SK-N-SH (cell line): Measurements from ENCODE around the gene TMEM221. TPM values are rescaled to one million over a fixed set of nuclear protein-coding genes. Genes with fewer than 3 reads are reported as not detected.

ENCODE experiments used
- CTCF ChIA-PET: fragments of 300-600, 350-600 bp; formaldehyde crosslinking; extraction: SDS; loops from one replicate; lab custom pipeline; 2021; lab: Yijun Ruan, JAX
- POLR2A ChIA-PET: fragments of 350-600 bp; sonication (Branson Sonifier 250); formaldehyde crosslinking; extraction: SDS; loops from one replicate; lab custom pipeline; 2020; ENCODE audit warnings: antibody characterized with exemption, inconsistent platforms; lab: Yijun Ruan, JAX
- DNase-seq: peaks from one replicate; pipeline ENCODE4 v3.0.0; 2012
- H2AFZ ChIP-seq: fragments of 200-600 bp; sonication (generic); 2 replicates; pipeline ENCODE4 v1.8.1; 2016; ENCODE audit warnings: antibody characterized with exemption, mild to moderate bottlenecking, low read depth
- H3F3A ChIP-seq: fragments of 200-600 bp; sonication (generic); replicated peaks from 2 replicates; pipeline ENCODE3; 2016; ENCODE audit warnings: antibody characterized with exemption, mild to moderate bottlenecking; ENCODE audit not compliant: insufficient read depth
- H3K27ac ChIP-seq, 2 experiments: fragments of 200-500 bp in 1 of 2; fragments of 200-600 bp in 1 of 2; sonication (Bioruptor generic) in 1 of 2; sonication (generic), shearing (Covaris generic) in 1 of 2; 2 replicates each; pipeline versions ENCODE4 v1.5.1 to v1.6.1; 2014 to 2016; ENCODE audit warnings: low read depth in 2 of 2, inconsistent platforms in 1 of 2, low read length in 1 of 2, mild to moderate bottlenecking in 1 of 2, mixed read lengths in 1 of 2
- H3K27me3 ChIP-seq: fragments of 200-600 bp; sonication (generic), shearing (Covaris generic); 2 replicates; pipeline ENCODE4 v1.6.1; 2016; ENCODE audit warnings: mixed run types; ENCODE audit not compliant: insufficient read depth
- H3K36me3 ChIP-seq, 2 experiments: fragments of 200-500 bp in 1 of 2; fragments of 200-600 bp in 1 of 2; sonication (Bioruptor generic) in 1 of 2; sonication (generic) in 1 of 2; replicated peaks in 1 of 2; 2 replicates each; pipeline versions ENCODE3 to v1.5.1; 2014 to 2016; ENCODE audit warnings: low read length in 1 of 2, mild to moderate bottlenecking in 1 of 2; ENCODE audit not compliant: insufficient read depth in 2 of 2, control insufficient read depth in 1 of 2
- H3K4me1 ChIP-seq, 2 experiments: fragments of 200-500 bp in 1 of 2; fragments of 200-600 bp in 1 of 2; sonication (Bioruptor generic) in 1 of 2; sonication (generic), shearing (Covaris generic) in 1 of 2; 2 replicates each; pipeline versions ENCODE4 v1.5.1 to v1.6.1; 2014 to 2016; ENCODE audit warnings: low read depth in 1 of 2, low read length in 1 of 2, mixed run types in 1 of 2; ENCODE audit not compliant: insufficient read depth in 2 of 2, control insufficient read depth in 1 of 2
- H3K4me2 ChIP-seq: fragments of 200-600 bp; sonication (generic), shearing (Covaris generic); 2 replicates; pipeline ENCODE4 v1.6.1; 2017; ENCODE audit warnings: mixed run types
- H3K4me3 ChIP-seq, 2 experiments: fragments of 200-500 bp in 1 of 2; fragments of 200-600 bp in 1 of 2; sonication (Bioruptor generic) in 1 of 2; sonication (generic), shearing (Covaris generic) in 1 of 2; 2 replicates each; pipeline versions ENCODE4 v1.5.1 to v1.8.1; 2014 to 2016; ENCODE audit warnings: low read depth in 2 of 2, inconsistent platforms in 1 of 2, low read length in 1 of 2, mild to moderate bottlenecking in 1 of 2, mixed read lengths in 1 of 2, moderate library complexity in 1 of 2
- H3K79me2 ChIP-seq: fragments of 200-600 bp; sonication (generic); 2 replicates; pipeline ENCODE4 v1.8.1; 2017; ENCODE audit warnings: mild to moderate bottlenecking; ENCODE audit not compliant: insufficient read depth
- H3K9ac ChIP-seq: fragments of 200-600 bp; sonication (generic); 2 replicates; pipeline ENCODE4 v1.6.1; 2017; ENCODE audit warnings: mixed run types
- H3K9me2 ChIP-seq: fragments of 200-600 bp; sonication (generic); 2 replicates; pipeline ENCODE4 v1.6.1; 2017; ENCODE audit warnings: mixed run types
- H3K9me3 ChIP-seq: fragments of 200-600 bp; sonication (generic); 2 replicates; pipeline ENCODE4 v1.6.1; 2017; ENCODE audit warnings: mixed run types, mild to moderate bottlenecking, moderate library complexity
- H4K20me1 ChIP-seq: fragments of 200-600 bp; sonication (generic); 2 replicates; pipeline ENCODE4 v1.6.1; 2017; ENCODE audit warnings: mild to moderate bottlenecking, mixed run types; ENCODE audit not compliant: insufficient read depth
- CHD2 ChIP-seq: fragments of 150-350 bp; IDR thresholded peaks from 2 replicates; pipeline ENCODE4 v1.6.1; 2018; ENCODE audit warnings: low read length; ENCODE audit not compliant: partially characterized antibody
- EZH2phosphoT487 ChIP-seq: fragments of 200-600 bp; sonication (generic); IDR thresholded peaks from 2 replicates; pipeline ENCODE4 v1.6.1; 2017; ENCODE audit warnings: low read depth, mixed run types, mild to moderate bottlenecking, antibody characterized with exemption, moderate library complexity, borderline replicate concordance
- FOSL2 ChIP-seq: IDR thresholded peaks from 2 replicates; pipeline ENCODE4 v1.4.0; 2012; ENCODE audit warnings: low read depth, mild to moderate bottlenecking, moderate library complexity, borderline replicate concordance
- FOXJ3 ChIP-seq: sonication (generic); formaldehyde crosslinking; IDR thresholded peaks from 2 replicates; pipeline ENCODE4 v1.5.1; 2020; ENCODE audit warnings: mild to moderate bottlenecking, missing genetic modification reagents
- FOXM1 ChIP-seq: IDR thresholded peaks from 2 replicates; pipeline ENCODE4 v1.4.0; 2012; ENCODE audit warnings: low read depth, mild to moderate bottlenecking
- GATA2 ChIP-seq: sonication (generic); formaldehyde crosslinking; IDR thresholded peaks from 2 replicates; pipeline ENCODE4 v1.5.0; 2020; ENCODE audit warnings: mild to moderate bottlenecking, missing genetic modification reagents
- JUND ChIP-seq: IDR thresholded peaks from 2 replicates; pipeline ENCODE4 v1.4.0; 2012
- MXI1 ChIP-seq: IDR thresholded peaks from 2 replicates; pipeline ENCODE4 v1.6.1; 2012; ENCODE audit warnings: mild to moderate bottlenecking, low read depth, low read length, improper control_type of control experiment
- NFIC ChIP-seq: IDR thresholded peaks from 2 replicates; pipeline ENCODE4 v1.4.0; 2012; ENCODE audit warnings: borderline replicate concordance
- RAD21 ChIP-seq: IDR thresholded peaks from 2 replicates; pipeline ENCODE4 v1.6.1; 2012; ENCODE audit warnings: mild to moderate bottlenecking, low read length
- RCOR1 ChIP-seq: fragments of 150-350 bp; IDR thresholded peaks from 2 replicates; pipeline ENCODE4 v1.6.1; 2017; ENCODE audit warnings: antibody characterized with exemption, low read length
- RFX5 ChIP-seq: IDR thresholded peaks from 2 replicates; pipeline ENCODE4 v1.6.1; 2012; ENCODE audit warnings: mild to moderate bottlenecking, improper control_type of control experiment, low read length
- RXRA ChIP-seq: IDR thresholded peaks from 2 replicates; pipeline ENCODE4 v1.4.0; 2012; ENCODE audit warnings: low read depth, mild to moderate bottlenecking, borderline replicate concordance
- SIN3A ChIP-seq: IDR thresholded peaks from 2 replicates; pipeline ENCODE4 v1.6.1; 2012; ENCODE audit warnings: low read depth, mild to moderate bottlenecking, low read length, moderate library complexity, borderline replicate concordance
- SMC3 ChIP-seq: IDR thresholded peaks from 2 replicates; pipeline ENCODE4 v1.6.1; 2012; ENCODE audit warnings: low read depth, low read length, improper control_type of control experiment
- TCF12 ChIP-seq: IDR thresholded peaks from 2 replicates; pipeline ENCODE4 v1.4.0; 2012
- TEAD4 ChIP-seq: IDR thresholded peaks from 2 replicates; pipeline ENCODE4 v1.4.0; 2012; ENCODE audit warnings: mild to moderate bottlenecking, borderline replicate concordance; ENCODE audit not compliant: insufficient read depth
- YY1 ChIP-seq: IDR thresholded peaks from 2 replicates; pipeline ENCODE4 v1.4.0; 2012; ENCODE audit warnings: low read depth, mild to moderate bottlenecking
- WGBS: methylation state at CpG from one replicate; pipeline ENCODE4 v1.1.6; 2017; ENCODE audit warnings: low lambda C conversion rate; 5-methylcytosine and 5-hydroxymethylcytosine counted together
- polyA plus RNA-seq, 3 experiments: library from polyadenylated mRNA; depleted of rRNA; stranded (reverse); fragments of >200 nt; gene quantifications; 2 replicates each; pipeline ENCODE4 v1.2.3, GENCODE V29; 2012
- TF ChIP-seq, protein P1 (sequence below): IDR thresholded peaks from 2 replicates; pipeline ENCODE4 v1.4.0; 2012; ENCODE audit warnings: low read depth, borderline replicate concordance
- TF ChIP-seq, protein P2 (sequence below): fragments of 200-600 bp; sonication (generic); IDR thresholded peaks from 2 replicates; pipeline ENCODE4 v1.6.1; 2017; ENCODE audit warnings: antibody characterized with exemption, mild to moderate bottlenecking, moderate library complexity
- TF ChIP-seq, protein P3 (sequence below): fragments of 150-350 bp; IDR thresholded peaks from 2 replicates; pipeline ENCODE4 v1.6.1; 2017; ENCODE audit warnings: antibody characterized with exemption, low read length, low read depth, borderline replicate concordance
- TF ChIP-seq, protein P4 (sequence below): IDR thresholded peaks from 2 replicates; pipeline ENCODE4 v1.4.0; 2012; ENCODE audit warnings: low read depth, borderline replicate concordance
- TF ChIP-seq, protein P5 (sequence below): fragments of 150-350 bp; IDR thresholded peaks from 2 replicates; pipeline ENCODE4 v1.6.1; 2016; ENCODE audit warnings: mild to moderate bottlenecking, low read depth, low read length

TMEM221 gene
- polyA plus RNA-seq, 1 of the 3 experiments (the other 2 are of a cell fraction) = 0.62 TPM

DNA sequence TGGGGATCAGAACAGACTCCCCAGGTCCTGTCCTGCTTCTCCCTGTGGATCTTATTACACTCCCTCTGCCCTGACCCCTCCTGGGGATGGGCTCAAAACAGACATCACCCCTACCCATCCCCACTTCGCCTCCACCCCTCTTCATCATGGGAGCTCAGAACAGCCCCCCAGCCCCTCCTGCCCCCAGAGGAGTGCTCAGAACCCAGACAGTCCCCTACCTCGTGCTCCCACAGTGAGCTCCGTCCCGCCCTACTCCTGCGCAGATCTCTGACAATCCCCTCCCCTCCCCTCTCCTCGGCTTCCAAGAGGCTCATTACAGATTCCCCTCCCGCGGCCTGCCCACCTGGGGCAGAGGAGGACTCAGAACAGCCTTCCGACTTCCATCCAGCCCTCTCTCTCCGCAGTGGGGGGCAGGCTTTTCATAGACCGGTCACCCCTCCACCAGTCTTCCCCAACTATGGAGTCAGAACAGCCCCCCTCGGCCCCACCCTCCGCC is 6.2 kb upstream of the TMEM221 start:
- H3F3A ChIP-seq = no peaks in the 10 kb centered on the region
- no peaks in the 10 kb centered on the region for H3K9me3 ChIP-seq
- no peak for TF ChIP-seq RXRA
- TF ChIP-seq TCF12 = no peak
- TF ChIP-seq YY1 = no peak
- TF ChIP-seq FOXJ3 (CRISPR knock-in tag) = no peak
- TF ChIP-seq RAD21 = no peak
- TF ChIP-seq, protein P1, sequence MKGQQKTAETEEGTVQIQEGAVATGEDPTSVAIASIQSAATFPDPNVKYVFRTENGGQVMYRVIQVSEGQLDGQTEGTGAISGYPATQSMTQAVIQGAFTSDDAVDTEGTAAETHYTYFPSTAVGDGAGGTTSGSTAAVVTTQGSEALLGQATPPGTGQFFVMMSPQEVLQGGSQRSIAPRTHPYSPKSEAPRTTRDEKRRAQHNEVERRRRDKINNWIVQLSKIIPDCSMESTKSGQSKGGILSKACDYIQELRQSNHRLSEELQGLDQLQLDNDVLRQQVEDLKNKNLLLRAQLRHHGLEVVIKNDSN = no peak
- no peak for TF ChIP-seq FOSL2
- TF ChIP-seq SIN3A = no peak
- POLR2A ChIA-PET = no interaction called here
- H3K4me1 ChIP-seq = no peaks in the 10 kb centered on the region; a peak in 1 of 4 replicates
- no peaks in the 10 kb centered on the region for H3K36me3 ChIP-seq
- H3K79me2 ChIP-seq = no peaks in the 10 kb centered on the region
- no peak overlapping the region for H3K4me2 ChIP-seq
- H3K27ac ChIP-seq = no peak overlapping the region
- CTCF ChIA-PET = interaction anchor here (0.9 to 1.5 kb wide), 11 partner anchors 11 to 404 kb away, joined by 3 to 14 read pairs (median 3); no protein-coding TSS in a partner anchor
- peaks cover 28% of the 10 kb centered on the region for H3K27me3 ChIP-seq
- no peak overlapping the region for H3K9ac ChIP-seq
- no peaks in the 10 kb centered on the region for H4K20me1 ChIP-seq
- H3K4me3 ChIP-seq = no peak overlapping the region
- no peak overlapping the region for H2AFZ ChIP-seq
- DNase-seq = peak; percentile 52
- WGBS = 6% methylated on average over 11 of the region's 13 CpGs
- no peaks in the 10 kb centered on the region for H3K9me2 ChIP-seq

DNA sequence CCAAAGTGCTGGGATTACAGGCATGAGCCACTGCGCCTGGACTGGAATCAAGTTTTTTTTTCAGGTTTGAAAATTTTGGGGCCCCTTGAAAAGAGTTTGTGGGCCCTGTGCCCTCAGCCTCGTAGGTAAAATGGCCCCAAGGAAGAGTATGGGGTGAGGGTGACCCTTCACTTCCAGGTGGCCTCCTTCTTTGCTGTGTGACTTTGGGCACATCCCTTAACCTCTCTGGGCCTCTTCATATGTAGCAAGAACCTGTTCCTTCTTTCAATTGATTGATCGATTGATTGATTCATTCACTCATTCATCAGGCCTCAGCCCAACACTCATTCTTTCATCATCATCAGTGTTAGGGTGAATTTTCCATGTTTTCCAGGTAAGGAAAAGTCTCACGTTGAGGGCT is 3.4 kb upstream of the TMEM221 start:
- peaks cover 20% of the 10 kb centered on the region for H3K27me3 ChIP-seq
- WGBS = 75% methylated on average over 4 of the region's 4 CpGs
- no peaks in the 10 kb centered on the region; a peak in 1 of 4 replicates for H3K4me1 ChIP-seq
- no peaks in the 10 kb centered on the region for H3K9me2 ChIP-seq
- no peak overlapping the region for H3K27ac ChIP-seq
- no peak overlapping the region for H3K4me2 ChIP-seq
- ChIA-PET POLR2A (no interaction called here), CTCF (interaction anchor here (1.0 to 1.4 kb wide), 3 partner anchors 14 to 122 kb away, joined by 3 read pairs; no protein-coding TSS in a partner anchor)
- no peaks in the 10 kb centered on the region for H3K79me2 ChIP-seq
- no peak overlapping the region for H3K4me3 ChIP-seq
- H3K9ac ChIP-seq = no peak overlapping the region
- H2AFZ ChIP-seq = no peak overlapping the region
- no peaks in the 10 kb centered on the region for H3F3A ChIP-seq
- H3K36me3 ChIP-seq = no peaks in the 10 kb centered on the region
- H3K9me3 ChIP-seq = no peaks in the 10 kb centered on the region
- H4K20me1 ChIP-seq = no peaks in the 10 kb centered on the region
- DNase-seq = no peak
- no peak for TF ChIP-seq TEAD4
- no peak for TF ChIP-seq FOSL2
- TF ChIP-seq RCOR1 = no peak
- TF ChIP-seq, protein P2, sequence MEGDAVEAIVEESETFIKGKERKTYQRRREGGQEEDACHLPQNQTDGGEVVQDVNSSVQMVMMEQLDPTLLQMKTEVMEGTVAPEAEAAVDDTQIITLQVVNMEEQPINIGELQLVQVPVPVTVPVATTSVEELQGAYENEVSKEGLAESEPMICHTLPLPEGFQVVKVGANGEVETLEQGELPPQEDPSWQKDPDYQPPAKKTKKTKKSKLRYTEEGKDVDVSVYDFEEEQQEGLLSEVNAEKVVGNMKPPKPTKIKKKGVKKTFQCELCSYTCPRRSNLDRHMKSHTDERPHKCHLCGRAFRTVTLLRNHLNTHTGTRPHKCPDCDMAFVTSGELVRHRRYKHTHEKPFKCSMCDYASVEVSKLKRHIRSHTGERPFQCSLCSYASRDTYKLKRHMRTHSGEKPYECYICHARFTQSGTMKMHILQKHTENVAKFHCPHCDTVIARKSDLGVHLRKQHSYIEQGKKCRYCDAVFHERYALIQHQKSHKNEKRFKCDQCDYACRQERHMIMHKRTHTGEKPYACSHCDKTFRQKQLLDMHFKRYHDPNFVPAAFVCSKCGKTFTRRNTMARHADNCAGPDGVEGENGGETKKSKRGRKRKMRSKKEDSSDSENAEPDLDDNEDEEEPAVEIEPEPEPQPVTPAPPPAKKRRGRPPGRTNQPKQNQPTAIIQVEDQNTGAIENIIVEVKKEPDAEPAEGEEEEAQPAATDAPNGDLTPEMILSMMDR = no peak
- TF ChIP-seq FOXM1 = no peak
- TF ChIP-seq JUND = no peak
- TF ChIP-seq SMC3 = no peak
- TF ChIP-seq, protein P3, sequence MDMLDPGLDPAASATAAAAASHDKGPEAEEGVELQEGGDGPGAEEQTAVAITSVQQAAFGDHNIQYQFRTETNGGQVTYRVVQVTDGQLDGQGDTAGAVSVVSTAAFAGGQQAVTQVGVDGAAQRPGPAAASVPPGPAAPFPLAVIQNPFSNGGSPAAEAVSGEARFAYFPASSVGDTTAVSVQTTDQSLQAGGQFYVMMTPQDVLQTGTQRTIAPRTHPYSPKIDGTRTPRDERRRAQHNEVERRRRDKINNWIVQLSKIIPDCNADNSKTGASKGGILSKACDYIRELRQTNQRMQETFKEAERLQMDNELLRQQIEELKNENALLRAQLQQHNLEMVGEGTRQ = no peak
- TF ChIP-seq NFIC = no peak
- TF ChIP-seq EZH2phosphoT487 = no peak
- TF ChIP-seq RXRA = no peak
- TF ChIP-seq TCF12 = no peak
- no peak for TF ChIP-seq MXI1
- no peak for TF ChIP-seq RFX5
- TF ChIP-seq GATA2 (CRISPR knock-in tag) = no peak
- TF ChIP-seq, protein P4, sequence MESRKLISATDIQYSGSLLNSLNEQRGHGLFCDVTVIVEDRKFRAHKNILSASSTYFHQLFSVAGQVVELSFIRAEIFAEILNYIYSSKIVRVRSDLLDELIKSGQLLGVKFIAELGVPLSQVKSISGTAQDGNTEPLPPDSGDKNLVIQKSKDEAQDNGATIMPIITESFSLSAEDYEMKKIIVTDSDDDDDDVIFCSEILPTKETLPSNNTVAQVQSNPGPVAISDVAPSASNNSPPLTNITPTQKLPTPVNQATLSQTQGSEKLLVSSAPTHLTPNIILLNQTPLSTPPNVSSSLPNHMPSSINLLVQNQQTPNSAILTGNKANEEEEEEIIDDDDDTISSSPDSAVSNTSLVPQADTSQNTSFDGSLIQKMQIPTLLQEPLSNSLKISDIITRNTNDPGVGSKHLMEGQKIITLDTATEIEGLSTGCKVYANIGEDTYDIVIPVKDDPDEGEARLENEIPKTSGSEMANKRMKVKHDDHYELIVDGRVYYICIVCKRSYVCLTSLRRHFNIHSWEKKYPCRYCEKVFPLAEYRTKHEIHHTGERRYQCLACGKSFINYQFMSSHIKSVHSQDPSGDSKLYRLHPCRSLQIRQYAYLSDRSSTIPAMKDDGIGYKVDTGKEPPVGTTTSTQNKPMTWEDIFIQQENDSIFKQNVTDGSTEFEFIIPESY = no peak
- TF ChIP-seq FOXJ3 (CRISPR knock-in tag) = no peak
- TF ChIP-seq, protein P5, sequence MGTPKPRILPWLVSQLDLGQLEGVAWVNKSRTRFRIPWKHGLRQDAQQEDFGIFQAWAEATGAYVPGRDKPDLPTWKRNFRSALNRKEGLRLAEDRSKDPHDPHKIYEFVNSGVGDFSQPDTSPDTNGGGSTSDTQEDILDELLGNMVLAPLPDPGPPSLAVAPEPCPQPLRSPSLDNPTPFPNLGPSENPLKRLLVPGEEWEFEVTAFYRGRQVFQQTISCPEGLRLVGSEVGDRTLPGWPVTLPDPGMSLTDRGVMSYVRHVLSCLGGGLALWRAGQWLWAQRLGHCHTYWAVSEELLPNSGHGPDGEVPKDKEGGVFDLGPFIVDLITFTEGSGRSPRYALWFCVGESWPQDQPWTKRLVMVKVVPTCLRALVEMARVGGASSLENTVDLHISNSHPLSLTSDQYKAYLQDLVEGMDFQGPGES = no peak
- TF ChIP-seq CHD2 = no peak
